Activated CD4-positive, alpha-beta memory T cell treated with anti-CD3 and anti-CD28 coated beads for 36 hours (primary cell): Measurements from ENCODE around the gene RAVER1. TPM values are rescaled to one million over a fixed set of nuclear protein-coding genes. Genes with fewer than 3 reads are reported as not detected.

Source experiments
- CTCF ChIA-PET: fragments of 350-600 bp; sonication (Branson Sonifier 250); formaldehyde crosslinking; loops from one replicate; lab custom pipeline; 2021; ENCODE audit warnings: antibody characterized with exemption, inconsistent platforms; lab: Charles Lee
- POLR2A ChIA-PET: fragments of 350-600 bp; sonication (Branson Sonifier 250); formaldehyde crosslinking; loops from one replicate; lab custom pipeline; 2021; ENCODE audit warnings: antibody characterized with exemption; lab: Charles Lee
- DNase-seq: peaks from one replicate; pipeline ENCODE4 v3.0.0-alpha.2; 2020
- H3K27ac Mint-ChIP-seq: one replicate; pipeline ENCODE4 v1.8.0; 2021; ENCODE audit warnings: mixed read lengths
- H3K27me3 Mint-ChIP-seq: one replicate; pipeline ENCODE4 v1.8.0; 2021; ENCODE audit warnings: mixed read lengths
- H3K36me3 Mint-ChIP-seq: one replicate; pipeline ENCODE4 v1.8.0; 2021; ENCODE audit warnings: mixed read lengths
- H3K4me1 Mint-ChIP-seq: one replicate; pipeline ENCODE4 v1.8.0; 2021; ENCODE audit warnings: low read depth, mixed read lengths
- H3K4me3 Mint-ChIP-seq: one replicate; pipeline ENCODE4 v1.8.0; 2021; ENCODE audit warnings: mild to moderate bottlenecking, mixed read lengths
- H3K9me3 Mint-ChIP-seq: one replicate; pipeline ENCODE4 v1.8.0; 2021; ENCODE audit warnings: mixed read lengths
- intact Hi-C: fragments of 100-400 bp; cut with micrococcal nuclease; formaldehyde crosslinking; loops from one replicate; pipeline ENCODE4 v1.15.1; 2023
- total RNA-seq, 2 experiments: library from RNA; stranded (reverse); gene quantifications; one replicate each; pipeline ENCODE4 v1.2.3, GENCODE V29; 2021

RAVER1 gene
- total RNA-seq, 2 experiments from 2014 or later = 81.5 to 85.0 TPM

DNA sequence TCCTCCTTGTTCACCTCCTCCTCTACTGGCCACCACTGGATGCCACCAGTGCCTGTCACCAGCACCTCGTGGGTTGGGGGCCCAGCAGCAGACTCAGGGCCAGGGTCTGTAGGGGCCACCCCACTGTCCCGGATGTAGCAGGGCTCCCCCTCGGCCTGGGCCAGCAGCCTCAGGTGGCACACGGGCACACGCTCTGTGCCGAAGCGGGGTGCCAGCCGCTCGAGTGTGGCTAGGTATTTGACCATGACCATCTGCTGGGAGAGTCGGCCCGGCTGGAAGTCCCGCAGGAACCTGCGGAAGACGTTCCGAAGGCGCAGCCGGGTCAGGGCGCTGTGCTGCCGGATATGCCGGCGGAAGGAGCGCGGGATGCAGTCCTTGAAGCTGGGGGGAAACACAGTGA lies 32.2 kb upstream of the RAVER1 start:
- H3K27me3 Mint-ChIP-seq = no peaks in the 10 kb centered on the region
- intact Hi-C loops = no loop called here
- no peak overlapping the region for H3K27ac Mint-ChIP-seq
- no peaks in the 10 kb centered on the region for H3K4me1 Mint-ChIP-seq
- no peaks in the 10 kb centered on the region for H3K9me3 Mint-ChIP-seq
- no peak overlapping the region for H3K4me3 Mint-ChIP-seq
- ChIA-PET POLR2A (no interaction called here), CTCF (no interaction called here)
- no peak for DNase-seq
- peaks cover 46% of the 10 kb centered on the region for H3K36me3 Mint-ChIP-seq

- no peak for DNase-seq
- ChIA-PET POLR2A (no interaction called here), CTCF (no interaction called here)
- no peaks in the 10 kb centered on the region for H3K4me1 Mint-ChIP-seq
- no peaks in the 10 kb centered on the region for H3K9me3 Mint-ChIP-seq
- H3K4me3 Mint-ChIP-seq = no peak overlapping the region
- peaks cover 43% of the 10 kb centered on the region for H3K36me3 Mint-ChIP-seq
- intact Hi-C loops = no loop called here
- no peak overlapping the region for H3K27ac Mint-ChIP-seq
- no peaks in the 10 kb centered on the region for H3K27me3 Mint-ChIP-seq
These were observed 31.3 kb upstream of the RAVER1 start for GRCh38 chr19:10364644-10365043.

DNA sequence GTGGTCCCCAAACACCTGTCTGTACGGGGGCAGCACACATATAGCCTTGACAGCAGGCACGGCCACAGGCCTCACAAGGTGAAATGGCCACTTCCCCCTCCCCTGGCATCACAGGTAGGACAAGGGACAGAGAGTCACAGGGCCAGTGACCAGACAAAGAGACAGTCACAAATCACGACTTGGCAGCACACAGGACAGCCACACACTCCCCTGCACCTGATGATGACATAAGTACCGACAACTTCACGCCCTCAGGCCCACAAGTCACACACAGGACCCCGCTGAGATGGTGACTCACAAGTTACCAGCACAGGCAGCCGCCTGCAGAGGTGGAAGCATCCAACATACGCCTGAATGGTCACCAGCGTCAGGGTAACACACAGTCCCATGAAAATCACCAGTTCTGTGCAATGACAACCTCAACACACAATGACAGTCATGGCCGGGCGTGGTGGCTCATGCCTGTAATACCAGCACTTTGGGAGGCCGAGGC lies 30.5 kb upstream of the RAVER1 start:
- DNase-seq = no peak
- intact Hi-C loops = no loop called here
- H3K36me3 Mint-ChIP-seq = peaks cover 40% of the 10 kb centered on the region
- H3K4me1 Mint-ChIP-seq = no peaks in the 10 kb centered on the region
- no peaks in the 10 kb centered on the region for H3K27me3 Mint-ChIP-seq
- H3K4me3 Mint-ChIP-seq = no peak overlapping the region
- H3K9me3 Mint-ChIP-seq = no peaks in the 10 kb centered on the region
- ChIA-PET CTCF (no interaction called here), POLR2A (no interaction called here)
- no peak overlapping the region for H3K27ac Mint-ChIP-seq

DNA sequence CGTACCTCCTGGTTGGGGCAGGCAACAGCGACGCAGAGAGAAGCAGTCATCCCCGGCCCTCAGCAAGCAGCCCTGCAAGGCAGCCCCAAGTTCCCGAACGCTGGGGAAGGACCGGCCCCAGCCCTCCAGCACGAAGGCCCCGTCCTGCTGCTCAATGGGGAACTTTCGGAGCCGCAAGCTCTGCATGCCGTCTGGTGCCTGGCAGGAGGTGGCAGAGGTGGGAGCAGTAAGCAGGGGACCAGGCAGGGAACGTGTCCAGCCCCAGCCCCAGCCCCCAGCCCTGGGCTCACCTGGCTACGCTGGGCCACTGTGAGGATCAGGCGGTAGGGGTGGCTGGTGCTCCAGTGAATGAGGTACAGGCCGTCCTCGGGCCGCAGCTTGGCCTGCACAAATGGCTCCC lies 28.9 kb upstream of the RAVER1 start:
- Mint-ChIP-seq H3K36me3 (peaks cover 32% of the 10 kb centered on the region), H3K4me1 (no peaks in the 10 kb centered on the region), H3K9me3 (no peaks in the 10 kb centered on the region), H3K27me3 (no peaks in the 10 kb centered on the region), H3K27ac (no peak overlapping the region), H3K4me3 (no peak overlapping the region)
- intact Hi-C loops = no loop called here
- ChIA-PET CTCF (no interaction called here), POLR2A (no interaction called here)
- DNase-seq = no peak

DNA sequence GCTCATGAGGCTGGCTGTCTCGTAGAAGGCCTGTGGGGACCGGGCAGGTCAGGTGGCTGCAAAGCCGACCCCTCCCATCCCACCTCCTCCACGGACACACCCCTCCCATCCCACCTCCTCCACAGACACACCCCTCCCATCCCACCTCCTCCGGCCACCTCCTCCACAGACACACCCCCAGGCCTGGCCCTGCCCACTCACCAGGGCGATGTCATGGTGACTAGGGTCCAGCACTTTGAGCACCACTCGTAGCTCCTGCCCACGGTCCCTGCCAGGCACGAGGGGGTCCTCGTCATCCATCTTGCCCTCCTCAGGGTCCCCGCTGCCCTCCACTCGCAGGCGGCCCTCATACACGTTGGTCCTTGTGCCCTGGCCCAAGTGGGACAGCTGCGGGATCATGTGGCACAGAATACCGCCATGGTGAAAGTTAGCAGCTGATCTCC lies 28.3 kb upstream of the RAVER1 start:
- Mint-ChIP-seq H3K4me1 (no peaks in the 10 kb centered on the region), H3K36me3 (peaks cover 32% of the 10 kb centered on the region), H3K27ac (no peak overlapping the region), H3K9me3 (no peaks in the 10 kb centered on the region), H3K4me3 (no peak overlapping the region), H3K27me3 (no peaks in the 10 kb centered on the region)
- no peak for DNase-seq
- POLR2A ChIA-PET = no interaction called here
- intact Hi-C loops = no loop called here
- CTCF ChIA-PET = no interaction called here

GRCh38 chr19:10356431-10356830 lies 23.1 kb upstream of the RAVER1 start:
- POLR2A ChIA-PET = interaction anchor here (0.6 kb wide), 2 partner anchors 19 to 78 kb away, joined by 4 to 6 read pairs; no protein-coding TSS in a partner anchor
- no peak overlapping the region for H3K4me3 Mint-ChIP-seq
- H3K36me3 Mint-ChIP-seq = peaks cover 42% of the 10 kb centered on the region
- no peaks in the 10 kb centered on the region for H3K4me1 Mint-ChIP-seq
- H3K27me3 Mint-ChIP-seq = no peaks in the 10 kb centered on the region
- CTCF ChIA-PET = interaction anchor here (1.1 kb wide), 1 partner anchor 85 kb away, joined by 3 read pairs; the partner anchor contains the start of gene ICAM1
- no peaks in the 10 kb centered on the region for H3K9me3 Mint-ChIP-seq
- no peak for DNase-seq
- no peak overlapping the region for H3K27ac Mint-ChIP-seq
- intact Hi-C loops = no loop called here

DNA sequence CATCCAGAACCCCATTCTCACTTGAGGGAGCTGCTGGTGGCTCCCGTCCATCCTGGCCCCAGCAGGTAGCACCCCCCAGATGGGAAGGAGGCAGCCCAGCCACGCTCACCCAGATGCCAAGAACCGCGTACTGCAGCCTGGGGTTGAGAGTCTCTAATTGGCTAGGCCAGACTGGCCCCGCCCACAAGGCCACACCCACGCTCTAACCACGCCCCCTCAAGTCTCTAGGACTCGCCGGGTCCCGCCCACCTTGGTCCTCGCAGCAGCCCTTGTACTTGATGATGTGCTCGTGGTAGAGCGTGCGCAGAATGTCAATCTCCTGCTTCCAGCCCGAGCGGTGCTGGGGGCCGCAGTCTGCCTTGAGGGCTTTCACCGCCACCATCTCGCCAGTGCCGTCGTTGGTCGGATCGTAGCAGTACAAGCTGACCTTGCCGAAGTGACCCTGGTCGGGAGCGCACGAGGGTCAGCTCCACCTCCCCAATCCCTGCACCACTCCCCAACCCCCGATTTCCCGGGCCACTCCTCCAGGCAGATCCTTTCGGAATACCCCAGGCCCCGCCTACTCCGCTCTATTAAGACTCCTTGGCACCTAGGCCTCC lies 20.6 kb upstream of the RAVER1 start:
- Mint-ChIP-seq H3K4me3 (no peak overlapping the region), H3K27me3 (no peaks in the 10 kb centered on the region), H3K36me3 (peaks cover 39% of the 10 kb centered on the region), H3K4me1 (no peaks in the 10 kb centered on the region), H3K9me3 (no peaks in the 10 kb centered on the region), H3K27ac (no peak overlapping the region)
- intact Hi-C loops = no loop called here
- peak; percentile 58 for DNase-seq
- ChIA-PET POLR2A (no interaction called here), CTCF (interaction anchor here (0.6 to 1.1 kb wide), 4 partner anchors 10 to 181 kb away, joined by 3 to 5 read pairs (median 3); no protein-coding TSS in a partner anchor)

DNA sequence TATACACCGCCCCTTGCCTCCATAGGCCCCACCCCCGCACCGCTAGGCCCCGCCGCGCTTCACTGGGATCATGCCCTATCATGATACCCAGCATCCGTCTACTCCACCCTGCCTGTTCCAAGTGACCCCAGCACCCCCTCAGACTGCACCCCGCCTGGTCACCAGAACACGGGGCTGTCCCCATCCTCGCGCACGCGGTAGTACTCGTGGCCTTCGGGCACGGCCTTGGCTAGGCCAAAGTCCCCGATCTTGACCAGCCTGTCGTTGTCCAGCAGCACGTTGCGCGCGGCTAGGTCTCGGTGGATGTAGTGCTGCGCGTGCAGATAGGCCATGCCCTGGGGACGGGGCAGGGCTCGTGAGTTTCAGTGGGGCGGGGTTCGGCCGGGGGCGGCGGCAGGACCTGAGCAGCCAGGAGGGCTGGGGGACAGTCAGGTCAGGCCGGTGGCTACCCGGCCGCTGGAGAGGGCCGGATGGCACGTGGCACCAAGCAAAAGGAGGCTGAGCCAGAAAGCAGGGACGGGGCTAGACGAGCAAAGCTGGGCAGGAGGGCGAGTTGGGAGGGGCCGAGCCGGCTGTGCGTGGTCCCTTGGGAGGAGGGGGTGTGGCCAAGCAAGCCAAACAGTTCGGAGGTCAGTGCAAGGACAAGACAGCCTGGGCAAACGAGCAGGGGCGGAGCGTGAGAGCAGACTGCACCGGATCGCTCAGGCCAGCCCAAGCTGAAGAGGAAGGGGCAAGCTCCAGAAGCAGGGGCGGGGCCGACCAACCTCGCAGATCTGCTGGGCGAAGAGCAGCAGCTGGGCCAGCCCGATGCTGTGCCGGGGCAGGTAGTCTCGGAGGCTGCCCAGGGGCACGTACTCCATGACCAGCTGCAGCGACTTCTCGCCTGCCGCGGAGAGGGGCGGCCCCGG lies 19.7 kb upstream of the RAVER1 start:
- no peak overlapping the region for H3K4me3 Mint-ChIP-seq
- CTCF ChIA-PET = interaction anchor here (0.6 to 1.1 kb wide), 2 partner anchors 36 to 182 kb away, joined by 3 to 5 read pairs; no protein-coding TSS in a partner anchor
- no peaks in the 10 kb centered on the region for H3K27me3 Mint-ChIP-seq
- H3K27ac Mint-ChIP-seq = no peak overlapping the region
- H3K36me3 Mint-ChIP-seq = peaks cover 39% of the 10 kb centered on the region
- H3K4me1 Mint-ChIP-seq = no peaks in the 10 kb centered on the region
- no peaks in the 10 kb centered on the region for H3K9me3 Mint-ChIP-seq
- POLR2A ChIA-PET = no interaction called here
- intact Hi-C loops = no loop called here
- no peak for DNase-seq

DNA sequence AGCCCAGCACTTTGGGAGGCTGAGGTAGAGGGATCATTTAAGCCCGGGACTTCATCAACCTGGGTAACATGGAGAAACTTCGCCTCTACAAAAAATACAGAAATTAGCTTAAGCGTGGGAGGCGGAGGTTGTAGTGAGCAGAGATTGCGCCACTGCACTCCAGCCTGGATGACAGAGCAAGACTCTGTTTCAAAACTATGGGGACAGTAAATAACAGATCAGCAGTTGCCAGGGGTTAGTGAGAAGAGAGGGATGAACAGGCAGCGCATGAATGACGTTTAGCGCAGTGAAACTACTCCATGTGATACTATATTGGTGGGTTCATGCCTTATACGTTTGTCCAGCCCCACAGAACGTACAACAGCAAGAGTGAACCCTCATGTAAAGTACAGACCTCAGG lies 13.2 kb upstream of the RAVER1 start:
- H3K27ac Mint-ChIP-seq = no peak overlapping the region

GRCh38 chr19:10344780-10345179 lies 11.5 kb upstream of the RAVER1 start:
- Mint-ChIP-seq H3K27me3 (no peaks in the 10 kb centered on the region), H3K4me3 (no peak overlapping the region), H3K36me3 (no peaks in the 10 kb centered on the region), H3K9me3 (no peaks in the 10 kb centered on the region), H3K27ac (no peak overlapping the region), H3K4me1 (peaks cover 9% of the 10 kb centered on the region)
- ChIA-PET CTCF (no interaction called here), POLR2A (interaction anchor here (1.2 kb wide), 1 partner anchor 11 kb away, joined by 3 read pairs; no protein-coding TSS in a partner anchor)
- no peak for DNase-seq
- intact Hi-C loops = no loop called here

More for the DNA sequence above, 13.2 kb upstream of the RAVER1 start:
- Mint-ChIP-seq H3K9me3 (no peaks in the 10 kb centered on the region), H3K4me1 (no peaks in the 10 kb centered on the region), H3K36me3 (peaks cover 8% of the 10 kb centered on the region), H3K27me3 (no peaks in the 10 kb centered on the region), H3K4me3 (no peak overlapping the region)
- POLR2A ChIA-PET = no interaction called here
- intact Hi-C loops = no loop called here
- DNase-seq = no peak
- CTCF ChIA-PET = no interaction called here

- ChIA-PET POLR2A (no interaction called here), CTCF (interaction anchor here (0.7 to 1.1 kb wide), 3 partner anchors 10 to 237 kb away, joined by 3 to 4 read pairs (median 3); no protein-coding TSS in a partner anchor)
- Mint-ChIP-seq H3K36me3 (no peaks in the 10 kb centered on the region), H3K9me3 (no peaks in the 10 kb centered on the region), H3K27me3 (no peaks in the 10 kb centered on the region), H3K4me3 (no peak overlapping the region), H3K27ac (no peak overlapping the region), H3K4me1 (peaks cover 19% of the 10 kb centered on the region)
- intact Hi-C loops = no loop called here
- DNase-seq = no peak
These were observed 10.2 kb upstream of the RAVER1 start for GRCh38 chr19:10343495-10343894.

- H3K27ac Mint-ChIP-seq = peak overlapping the region; percentile 90
- no peaks in the 10 kb centered on the region for H3K27me3 Mint-ChIP-seq
- peaks cover 7% of the 10 kb centered on the region for H3K36me3 Mint-ChIP-seq
- no peak for DNase-seq
- intact Hi-C loops = loop anchor here (10.0 kb wide), 1 partner anchor 145 kb away; the partner anchor contains the start of gene DNMT1
- H3K4me3 Mint-ChIP-seq = peak overlapping the region; percentile 86
- H3K4me1 Mint-ChIP-seq = peaks cover 27% of the 10 kb centered on the region
- POLR2A ChIA-PET = interaction anchor here (1.3 kb wide), 1 partner anchor 69 kb away, joined by 5 read pairs; the partner anchor contains the start of gene ICAM1
- CTCF ChIA-PET = interaction anchor here (1.6 kb wide), 1 partner anchor 51 kb away, joined by 3 read pairs; no protein-coding TSS in a partner anchor
- no peaks in the 10 kb centered on the region for H3K9me3 Mint-ChIP-seq
These were observed 6.6 kb upstream of the RAVER1 start for GRCh38 chr19:10339977-10340376.
